NCI-H524 (cell line): Measurements from ENCODE around the gene MMP25.

Experiments
- DNase-seq, 2 experiments: peaks; one replicate each; lab custom pipeline; 2025; lab: John Stamatoyannopoulos, UW

The MMP25 gene

GRCh38 chr16:3045758-3046640, at the start of gene MMP25:
Gene MMP25, plus strand, starts transcription at chr16:3046561. Its CDS starts 357 bp downstream, at chr16:3046918.
- DNase-seq, result no peak

GRCh38 chr16:2999929-3000328, 46.4 kb upstream of the MMP25 start:
- DNase-seq, result no peak

- no peak for DNase-seq
These were observed 45.8 kb upstream of the MMP25 start for GRCh38 chr16:3000540-3000939.

GRCh38 chr16:3001316-3001715, 45.0 kb upstream of the MMP25 start:
- DNase-seq, result no peak

GRCh38 chr16:3003582-3004270, 42.6 kb upstream of the MMP25 start:
- peak; percentile 98 to 100 for DNase-seq

GRCh38 chr16:3004319-3004718, 42.0 kb upstream of the MMP25 start:
- peak in 1 of 2 experiments; percentile 33 for DNase-seq

- no peak for DNase-seq
These were observed 41.5 kb upstream of the MMP25 start for GRCh38 chr16:3004781-3005284.

GRCh38 chr16:3007059-3007956, 39.1 kb upstream of the MMP25 start:
- no peak for DNase-seq

- no peak for DNase-seq
These were observed 38.2 kb upstream of the MMP25 start for GRCh38 chr16:3007957-3008689.

- DNase-seq, result no peak
These were observed 37.7 kb upstream of the MMP25 start for GRCh38 chr16:3008690-3009037.

- no peak for DNase-seq
These were observed 36.6 kb upstream of the MMP25 start for GRCh38 chr16:3009568-3010390.

GRCh38 chr16:3010510-3010909, 35.9 kb upstream of the MMP25 start:
- no peak for DNase-seq

GRCh38 chr16:3012246-3012645, 34.1 kb upstream of the MMP25 start:
- DNase-seq, result peak in 1 of 2 experiments; percentile 45

- peak; percentile 16 to 53 for DNase-seq
These were observed 33.4 kb upstream of the MMP25 start, which contains the start of gene CLDN9 for GRCh38 chr16:3012828-3013420. Gene CLDN9, plus strand, starts transcription at chr16:3012923. Its CDS starts 440 bp downstream, at chr16:3013363.

GRCh38 chr16:3013491-3013951, 32.8 kb upstream of the MMP25 start:
- DNase-seq, result no peak

GRCh38 chr16:3013998-3014690, 32.2 kb upstream of the MMP25 start:
- no peak for DNase-seq

GRCh38 chr16:3014971-3015370, 31.4 kb upstream of the MMP25 start:
- DNase-seq, result no peak

GRCh38 chr16:3015865-3016521, 30.4 kb upstream of the MMP25 start:
- DNase-seq, result no peak

- no peak for DNase-seq
These were observed 29.0 kb upstream of the MMP25 start for GRCh38 chr16:3017344-3017743.
